ENCODE data around the gene TMEM97.

TMEM97 gene

DNA sequence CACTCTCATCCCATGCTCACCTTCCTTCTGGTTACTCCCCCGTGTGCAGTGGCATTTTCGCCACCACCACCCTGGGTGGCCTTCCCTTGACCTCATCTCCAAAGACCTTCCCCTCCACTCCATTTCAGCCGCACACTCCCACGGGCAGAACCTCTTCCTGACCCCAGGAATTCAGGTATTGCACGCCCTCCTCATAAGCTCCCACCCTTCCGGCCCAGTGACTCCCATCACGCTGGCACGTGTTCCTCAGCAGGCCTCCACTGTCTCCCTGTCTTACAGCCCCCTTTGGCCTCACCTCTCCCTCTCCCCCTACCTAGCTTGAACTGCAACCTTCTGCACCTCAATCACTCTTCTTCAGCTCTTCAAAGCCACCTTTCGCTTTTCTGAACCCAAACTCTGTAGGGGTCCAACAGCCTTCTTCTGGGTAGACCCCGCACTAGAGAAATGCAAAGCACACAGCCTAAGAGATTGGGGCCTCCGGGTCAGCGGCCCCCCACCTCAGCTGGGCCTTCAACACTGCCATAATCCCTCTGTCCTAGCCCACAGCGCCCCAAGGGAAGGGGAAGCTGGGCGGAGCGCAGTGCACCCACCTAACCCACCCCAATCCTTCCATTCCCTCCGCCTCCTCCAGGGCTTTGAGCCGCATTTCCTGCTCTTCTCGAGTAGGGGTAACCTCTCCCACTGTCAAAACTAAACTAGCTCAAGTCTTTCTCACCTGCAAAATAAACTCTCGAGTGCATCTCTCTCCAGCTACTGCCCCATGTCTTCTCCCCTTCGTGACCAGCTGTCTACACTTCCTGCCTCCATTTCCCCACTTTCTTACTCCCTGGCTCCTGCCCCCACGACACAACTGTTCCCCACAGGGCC lies 1.7 kb upstream of the TMEM97 start:
- DNase-seq: no peak

DNA sequence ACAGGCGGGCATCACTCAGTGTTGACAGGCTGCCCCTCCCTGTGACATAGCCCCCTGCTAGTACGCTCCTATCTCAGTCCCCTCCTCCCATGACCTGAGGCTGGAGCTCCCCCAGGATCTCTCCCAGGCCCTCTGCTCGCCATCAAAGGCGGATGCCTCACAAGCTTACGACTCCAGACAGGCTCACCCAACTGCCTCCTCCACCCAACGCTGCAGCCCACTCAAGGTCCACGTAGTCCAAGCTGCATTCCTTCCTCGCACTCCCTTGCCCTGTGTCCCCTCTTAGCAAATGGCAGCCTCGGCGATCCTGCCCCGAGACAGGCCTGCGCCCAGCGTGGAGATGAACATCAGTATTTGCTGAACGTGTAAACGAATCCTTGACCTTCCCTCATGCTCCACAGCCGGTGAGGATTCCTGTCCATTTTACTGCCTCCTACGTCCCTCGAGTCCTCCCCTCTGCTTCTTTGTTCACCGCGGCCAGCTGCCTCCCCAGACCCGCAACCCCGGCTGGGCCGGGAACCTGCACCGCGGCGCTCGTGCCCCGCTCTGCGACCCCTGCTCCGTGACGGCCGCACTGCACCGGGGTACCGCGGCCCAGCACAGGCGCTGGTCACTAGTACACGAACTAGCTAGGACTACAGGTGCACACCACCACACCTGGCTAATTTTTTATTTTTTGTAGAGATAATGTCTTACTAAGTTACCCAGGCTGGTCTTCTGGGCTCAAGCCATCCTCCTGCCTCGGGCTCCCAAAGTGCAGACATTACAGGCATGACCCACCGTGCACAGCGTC lies 838 bp upstream of the TMEM97 start:
- no peak for DNase-seq

DNA sequence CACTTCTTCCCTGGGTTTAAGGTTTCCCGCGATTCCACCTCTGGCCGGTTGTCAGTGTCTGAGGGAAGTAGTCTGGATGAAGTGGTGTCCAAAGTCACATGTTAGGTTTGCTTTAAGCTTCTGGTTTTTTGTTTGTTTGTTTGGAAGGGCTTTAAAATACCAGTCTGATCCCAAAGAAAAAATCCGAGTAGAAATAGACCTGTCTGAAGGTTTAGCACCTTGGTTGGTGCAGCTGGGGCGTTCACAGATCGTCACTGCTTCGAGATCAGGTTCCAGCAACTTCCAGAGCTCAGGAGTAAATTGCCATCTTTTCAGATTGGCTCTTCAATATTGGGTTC lies 567 bp downstream of the TMEM97 start:
- DNase-seq: no peak

DNA sequence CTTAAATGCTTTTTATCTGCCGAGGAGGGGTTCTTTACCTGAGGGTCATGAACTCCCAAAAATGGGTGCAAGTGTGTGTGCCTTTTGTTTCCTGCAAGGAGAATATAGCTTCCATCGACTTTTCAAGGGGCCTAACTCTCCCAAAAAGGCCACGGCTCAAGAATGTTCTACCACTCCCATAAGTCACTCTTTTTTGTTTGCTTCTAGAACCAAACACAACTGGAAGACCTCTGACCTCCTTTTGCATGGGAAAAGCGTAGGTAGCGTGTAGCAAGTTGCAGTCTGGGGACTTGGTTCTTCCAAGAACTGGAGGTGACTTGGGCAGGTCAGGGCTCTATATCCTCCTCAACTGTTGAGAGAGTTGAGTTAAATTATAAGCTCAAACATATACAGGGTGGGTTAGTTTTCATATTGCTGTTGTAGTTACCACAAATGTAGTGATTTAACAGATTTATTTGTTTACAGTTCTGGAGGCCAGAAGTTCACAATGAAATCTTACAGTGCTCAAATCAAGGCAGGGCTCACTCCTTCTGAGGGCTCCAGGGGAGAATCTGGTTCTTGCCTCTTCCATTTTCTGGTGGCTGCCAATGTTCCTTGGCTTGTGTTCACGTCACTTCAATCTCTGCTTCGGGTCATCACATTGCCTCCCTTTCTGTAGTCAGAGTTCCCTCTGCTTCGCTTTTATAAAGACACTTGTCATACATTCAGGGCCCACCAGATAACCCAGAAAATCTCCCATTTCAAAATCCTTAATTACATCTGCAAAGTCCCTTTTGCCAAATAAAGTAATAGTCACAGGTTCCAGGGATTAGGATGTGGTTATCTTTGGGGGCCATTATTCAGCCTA lies 1.4 kb downstream of the TMEM97 start:
- no peak for DNase-seq

GRCh38 chr17:28324267-28324745 lies 5.3 kb downstream of the TMEM97 start:
- DNase-seq: no peak

DNA sequence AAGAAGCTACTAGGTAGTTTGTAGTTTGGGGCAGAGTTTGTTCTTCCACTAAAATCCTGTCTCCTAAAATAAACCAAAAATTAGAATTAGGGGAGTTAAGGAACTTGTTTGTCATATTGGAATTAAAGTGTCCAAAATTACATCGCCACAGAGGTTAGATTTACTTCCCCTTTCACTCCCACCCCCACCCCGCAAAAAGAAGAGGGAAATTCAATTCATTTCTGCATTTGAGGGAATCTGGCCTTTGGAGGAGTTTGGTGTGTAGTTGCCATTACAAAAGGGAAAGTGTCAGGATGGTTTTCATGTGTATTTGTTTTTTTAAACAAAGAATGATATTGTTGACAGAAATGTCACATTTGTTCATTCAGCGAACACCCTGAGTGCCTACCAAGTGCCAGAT lies 5.8 kb downstream of the TMEM97 start:
- no peak for DNase-seq

DNA sequence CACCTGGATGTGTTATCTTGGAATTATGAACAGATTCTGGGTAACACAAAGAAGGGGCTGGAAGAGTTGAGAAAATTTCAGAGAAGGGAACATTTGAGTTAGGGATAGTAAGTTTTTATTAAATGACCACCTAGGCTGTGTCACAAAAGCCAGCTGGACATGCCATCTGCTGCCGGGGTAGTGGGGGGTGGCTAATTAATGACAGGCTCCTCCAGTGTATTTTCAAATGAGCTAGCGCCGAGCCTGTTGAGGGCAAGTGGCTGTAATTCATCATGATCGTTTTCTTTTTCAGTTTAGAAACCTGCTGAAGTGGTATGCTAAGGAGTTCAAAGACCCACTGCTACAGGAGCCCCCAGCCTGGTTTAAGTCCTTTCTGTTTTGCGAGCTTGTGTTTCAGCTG lies 6.2 kb downstream of the TMEM97 start:
- no peak for DNase-seq

DNA sequence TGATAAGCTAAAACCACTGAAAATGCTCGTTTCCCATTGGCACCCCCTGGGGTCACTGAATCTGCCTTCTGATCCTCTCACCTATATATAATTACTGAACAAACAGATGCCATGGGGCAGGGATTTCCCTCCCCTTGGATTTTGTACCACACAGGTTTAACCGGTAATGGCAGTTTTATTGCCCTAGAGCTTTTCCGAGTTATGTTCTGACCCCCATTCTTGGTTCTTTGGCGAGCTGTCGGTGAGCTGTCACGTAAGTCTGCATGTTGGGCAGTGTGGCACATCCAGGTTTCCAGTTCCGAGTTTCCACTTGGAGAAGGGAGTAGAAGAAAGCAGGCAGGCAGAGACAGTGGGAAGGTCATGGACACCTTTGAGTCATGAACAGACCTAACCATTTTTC lies 7.1 kb downstream of the TMEM97 start:
- DNase-seq: no peak

- no peak for DNase-seq
Observed at GRCh38 chr17:28327031-28327607, 8.1 kb downstream of the TMEM97 start.

DNA sequence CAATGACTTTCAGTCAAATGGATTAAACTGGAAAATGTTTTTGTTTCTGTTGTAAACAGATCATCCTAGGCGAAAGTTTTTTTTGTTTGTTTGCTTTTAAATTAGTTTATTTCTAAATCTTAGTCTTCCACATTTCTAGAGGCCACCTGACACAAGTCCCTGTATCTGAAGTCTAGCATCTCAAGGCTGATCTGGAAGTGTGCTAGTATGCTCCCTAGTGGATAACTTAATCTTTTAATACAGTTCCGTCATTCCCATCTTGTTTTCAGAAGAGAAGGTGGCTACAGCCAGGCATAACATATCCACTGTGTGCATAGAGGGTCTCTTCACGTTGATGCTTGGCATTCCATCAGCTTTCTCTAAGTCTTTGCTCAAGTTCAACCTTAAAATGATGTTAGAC lies 8.7 kb downstream of the TMEM97 start:
- no peak for DNase-seq

DNA sequence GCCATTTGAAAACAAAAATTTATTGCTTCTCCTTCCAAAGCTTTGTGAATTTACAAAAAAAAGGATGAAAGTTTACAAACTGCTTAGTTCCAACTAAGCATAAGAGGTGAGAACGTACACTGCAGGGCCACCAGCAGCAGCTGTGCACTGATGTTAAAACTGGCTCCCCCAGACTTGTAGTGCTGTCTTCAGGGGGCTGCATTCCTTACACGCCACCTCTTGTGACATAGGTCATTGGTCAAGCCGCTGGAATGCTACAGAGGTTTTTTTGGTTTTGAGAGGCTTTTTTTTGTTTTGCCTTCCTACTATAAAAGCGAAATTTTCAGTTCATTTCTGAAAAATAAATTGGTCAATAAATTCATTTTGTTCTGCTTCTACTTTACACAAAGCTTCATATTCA lies 9.3 kb downstream of the TMEM97 start:
- DNase-seq: no peak

DNA sequence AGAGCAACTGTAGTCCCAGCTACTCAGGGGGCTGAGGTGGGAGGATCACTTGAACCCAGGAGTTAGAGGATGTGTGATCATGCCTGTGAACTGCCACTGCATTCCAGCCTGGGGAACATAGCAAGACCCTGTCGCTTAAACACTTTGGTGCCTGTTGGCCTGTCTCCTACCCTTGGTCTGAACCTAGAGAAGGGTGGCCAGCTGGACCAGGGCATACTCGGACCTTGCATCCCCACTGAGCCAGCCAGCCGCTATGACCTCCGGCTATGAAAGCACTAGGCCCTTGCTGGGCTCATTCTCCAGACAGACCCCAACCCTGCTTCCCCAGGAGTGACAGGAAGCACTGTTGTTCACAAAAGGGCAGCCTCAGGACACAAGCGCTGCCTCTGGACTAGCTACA lies 11.7 kb downstream of the TMEM97 start:
- no peak for DNase-seq

DNA sequence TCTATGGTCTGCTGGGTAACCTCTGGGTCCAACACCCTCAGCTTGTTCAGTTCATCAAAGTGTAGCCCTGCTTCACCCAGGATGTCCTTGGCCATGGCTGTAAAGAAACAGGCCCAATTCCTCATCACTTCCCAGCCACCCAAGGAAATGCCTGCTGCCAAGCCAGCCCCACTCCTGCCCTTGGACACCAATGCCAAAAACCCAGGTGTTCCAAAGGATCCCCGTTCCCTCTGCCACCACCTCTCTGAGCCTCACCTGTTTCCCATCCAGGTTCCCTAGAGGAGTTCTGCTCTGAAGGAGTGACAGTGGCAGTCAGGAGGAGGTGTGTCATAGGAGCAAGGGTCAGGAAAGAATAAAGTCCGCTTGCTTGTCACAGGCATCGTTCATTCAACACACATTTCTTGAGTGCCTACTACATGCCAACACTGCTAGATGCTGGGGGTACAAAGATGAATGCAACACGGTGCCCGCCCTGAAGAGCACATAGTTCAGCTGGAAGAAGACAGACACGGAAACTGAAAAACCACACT lies 13.0 kb downstream of the TMEM97 start:
- DNase-seq: no peak

GRCh38 chr17:28333083-28333746 lies 14.2 kb downstream of the TMEM97 start:
- DNase-seq: no peak

GRCh38 chr17:28334171-28334570 lies 15.2 kb downstream of the TMEM97 start:
- no peak for DNase-seq

DNA sequence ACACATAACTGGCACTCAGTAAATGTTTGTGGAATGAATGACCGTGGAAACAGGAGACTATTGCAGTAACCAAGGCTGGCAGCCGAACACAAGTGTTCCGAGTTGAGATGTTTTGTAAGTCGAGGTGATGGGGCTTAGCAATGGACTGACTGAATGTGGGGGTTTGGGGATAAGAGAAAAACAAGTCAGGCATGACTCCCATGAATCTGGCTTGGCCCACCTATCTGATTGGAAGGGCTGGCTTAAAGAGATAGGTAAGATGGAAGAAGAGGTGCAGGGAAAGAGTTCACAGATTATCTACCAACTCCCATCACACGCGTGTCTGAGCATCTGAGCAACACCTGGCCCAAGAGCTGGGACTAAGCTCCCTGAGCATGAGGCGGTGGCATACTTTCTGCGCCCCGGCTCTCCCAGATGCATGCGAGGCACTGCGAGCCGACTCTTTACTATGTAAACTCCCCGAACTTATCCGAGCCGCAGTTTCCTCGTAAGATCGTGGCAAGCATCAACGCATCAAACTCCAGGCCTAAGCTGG lies 15.7 kb downstream of the TMEM97 start:
- no peak for DNase-seq

- peak; percentile 86 to 98 for DNase-seq
Observed at GRCh38 chr17:28335201-28335958, 16.4 kb downstream of the TMEM97 start, which contains the start of the genes IFT20 and TNFAIP1. IFT20 (minus strand) TSS chr17:28335472; CDS start chr17:28331985, 3,487 bp downstream. TNFAIP1 (plus strand) TSS chr17:28335761; CDS start chr17:28339522, 3,761 bp downstream.

DNA sequence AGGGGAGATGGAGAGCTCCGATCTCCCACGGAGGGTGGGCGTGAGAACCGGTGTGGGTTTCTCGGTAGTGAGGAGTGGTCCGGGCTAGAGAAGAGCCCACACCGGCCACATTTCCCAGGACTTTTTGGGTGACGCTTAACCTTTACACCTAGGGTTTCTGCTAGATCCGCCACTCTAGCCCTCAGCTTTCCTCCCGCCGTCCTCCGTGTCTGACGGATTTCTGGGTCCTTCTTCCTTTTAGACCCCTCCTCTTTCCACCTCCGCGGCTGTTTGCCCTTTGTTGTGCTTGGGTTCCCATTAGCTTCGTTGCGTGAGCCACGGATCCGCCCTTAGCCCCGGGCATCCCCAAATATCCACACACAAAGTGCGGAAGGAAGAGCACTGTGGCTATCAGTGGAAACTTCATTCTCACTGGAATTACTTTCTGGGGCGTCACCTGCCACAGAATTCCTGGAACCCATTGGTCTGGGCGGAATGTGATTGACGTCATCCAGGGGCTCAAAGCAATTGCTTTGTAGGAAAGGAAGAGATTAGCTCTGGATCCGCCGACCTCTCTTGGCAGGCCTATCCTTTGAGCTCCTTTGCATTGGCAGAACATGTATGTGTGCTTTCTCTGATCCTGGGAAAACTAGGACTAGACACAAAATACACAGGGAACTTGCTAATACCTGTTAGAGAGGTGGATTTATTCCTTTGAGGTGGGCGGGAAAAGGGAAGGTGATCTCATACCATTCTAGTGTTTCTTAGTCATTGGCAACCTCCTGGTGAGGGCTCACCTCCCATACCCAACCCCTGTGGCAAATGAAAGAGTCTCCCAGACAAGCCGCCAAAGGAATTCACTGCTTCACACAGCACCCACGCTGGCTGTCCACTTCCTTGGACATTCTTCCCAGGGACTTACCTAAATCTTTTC lies 17.2 kb downstream of the TMEM97 start:
- DNase-seq: no peak

DNA sequence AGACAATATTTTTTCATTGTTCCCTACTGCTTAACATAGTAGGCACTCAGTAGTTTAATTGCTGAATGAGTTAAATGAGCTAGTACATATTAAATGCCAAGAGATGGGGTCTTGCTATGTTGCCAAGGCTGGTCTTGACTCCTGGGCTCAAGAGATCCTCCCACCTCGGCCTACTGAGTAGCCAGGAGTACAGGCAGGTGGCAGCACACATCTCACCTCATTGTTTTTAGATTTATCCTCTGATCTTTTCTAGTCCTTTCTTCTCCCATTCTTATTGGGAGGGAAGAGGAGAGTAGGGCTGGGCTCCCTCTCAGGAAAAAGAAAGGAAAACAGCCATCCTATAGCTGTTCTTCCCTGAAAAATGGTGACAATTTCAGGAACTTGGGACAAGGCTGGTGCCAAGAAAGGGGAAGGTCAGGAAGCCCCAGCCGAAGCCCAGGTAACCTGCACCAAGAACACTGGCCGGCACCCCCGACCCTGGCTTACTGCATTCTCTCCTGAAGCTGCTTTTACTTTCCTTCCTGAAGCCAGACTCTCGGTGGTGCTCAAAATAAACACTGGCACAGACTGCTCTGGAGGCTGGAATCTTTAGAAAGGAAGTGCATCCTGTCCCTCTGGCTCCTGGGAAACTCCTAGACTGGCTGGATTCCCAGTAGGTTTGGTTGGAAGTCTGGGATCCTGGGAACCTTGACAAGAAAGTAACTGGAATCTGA lies 19.2 kb downstream of the TMEM97 start:
- DNase-seq: no peak
